LHCN-M2 (cell line): ENCODE data around the gene ZFP1. TPM values are rescaled to one million over a fixed set of nuclear protein-coding genes. Genes with fewer than 3 reads are reported as not detected.

ENCODE experiments used
- DNase-seq: peaks from one replicate; pipeline ENCODE4 v3.0.0-alpha.2; 2012; ENCODE audit warnings: low read depth
- polyA plus RNA-seq: library from polyadenylated mRNA; unstranded; fragments of >200 nt; gene quantifications from one replicate; pipeline ENCODE4 v1.2.1, GENCODE V29; 2012; ENCODE audit warnings: missing spikeins
- total RNA-seq: library from RNA; depleted of rRNA; stranded (reverse); fragments of >200 nt; gene quantifications from 2 replicates; pipeline ENCODE4 v1.2.3, GENCODE V29; 2014; rRNA removed

ZFP1 gene
- total RNA-seq, result 11.9 and 13.0 TPM in 2 replicates
- polyA plus RNA-seq, result 4.2 TPM

- peak; percentile 89 for DNase-seq
Observed at GRCh38 chr16:75148311-75149195, at the start of gene ZFP1. Gene ZFP1 (plus strand): TSS chr16:75148524. CDS start chr16:75152952, 4,428 bp downstream.

GRCh38 chr16:75099075-75099667 is 49.2 kb upstream of the ZFP1 start:
- no peak for DNase-seq

- DNase-seq, result no peak
Observed at GRCh38 chr16:75099738-75100602, 48.4 kb upstream of the ZFP1 start.

- no peak for DNase-seq
Observed at GRCh38 chr16:75100603-75100990, 47.7 kb upstream of the ZFP1 start.

DNA sequence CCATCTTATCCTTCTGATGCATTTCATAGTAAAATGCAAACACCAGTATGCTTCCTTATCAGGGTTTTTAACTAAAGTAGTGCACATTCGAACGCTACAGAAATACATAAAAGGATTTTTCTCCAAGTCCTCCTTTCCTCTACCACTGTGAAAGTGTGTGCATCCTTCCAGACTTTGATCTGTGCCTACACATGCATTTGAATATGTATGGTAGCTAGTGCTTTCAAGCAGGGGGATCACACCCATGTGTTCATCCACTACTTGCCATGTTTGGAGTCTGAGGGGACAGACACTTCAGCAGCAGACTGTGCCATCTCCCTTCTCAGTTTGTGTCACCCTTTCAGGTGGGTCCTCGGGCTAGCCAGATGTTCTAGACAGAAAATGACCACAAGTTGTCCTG is 46.7 kb upstream of the ZFP1 start:
- no peak for DNase-seq

DNA sequence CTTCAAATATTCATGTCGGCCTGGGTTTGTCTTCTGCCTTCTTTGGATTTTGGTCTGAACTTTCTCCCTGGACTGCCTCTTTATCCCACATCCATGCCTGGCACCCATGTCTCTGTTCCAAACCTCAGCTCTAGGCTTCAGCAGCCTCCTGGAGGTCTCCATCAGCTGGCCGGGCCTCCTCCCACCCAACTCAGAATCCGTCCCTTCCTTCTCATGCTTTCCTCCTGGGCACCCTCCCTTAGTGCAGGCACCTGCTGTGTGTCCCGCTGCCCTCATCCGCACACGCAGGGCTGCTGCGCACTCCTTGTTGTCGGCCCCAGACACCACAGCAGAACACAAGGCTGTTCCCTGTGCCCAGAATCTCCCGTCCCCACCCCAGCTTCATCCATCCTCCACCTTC is 45.7 kb upstream of the ZFP1 start:
- DNase-seq, result no peak

DNA sequence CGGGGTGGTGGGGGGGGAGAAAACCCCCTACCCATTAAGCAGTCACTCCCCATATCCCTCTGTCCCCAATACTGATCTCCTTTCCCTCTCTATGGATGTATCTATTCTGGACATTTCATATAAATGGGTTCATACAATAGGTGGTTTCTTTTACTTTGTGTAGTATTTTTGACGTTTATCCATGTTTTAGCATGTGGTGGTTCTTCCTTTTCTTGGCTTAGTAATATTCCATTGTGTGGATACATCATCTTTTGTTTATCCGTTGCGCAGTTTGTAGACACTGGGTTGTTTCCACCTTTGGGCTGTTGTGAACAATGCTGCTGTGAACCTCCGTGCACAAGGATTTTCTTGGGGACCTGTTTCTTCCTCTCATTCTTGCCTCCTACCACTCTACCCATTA is 44.3 kb upstream of the ZFP1 start:
- no peak for DNase-seq

DNA sequence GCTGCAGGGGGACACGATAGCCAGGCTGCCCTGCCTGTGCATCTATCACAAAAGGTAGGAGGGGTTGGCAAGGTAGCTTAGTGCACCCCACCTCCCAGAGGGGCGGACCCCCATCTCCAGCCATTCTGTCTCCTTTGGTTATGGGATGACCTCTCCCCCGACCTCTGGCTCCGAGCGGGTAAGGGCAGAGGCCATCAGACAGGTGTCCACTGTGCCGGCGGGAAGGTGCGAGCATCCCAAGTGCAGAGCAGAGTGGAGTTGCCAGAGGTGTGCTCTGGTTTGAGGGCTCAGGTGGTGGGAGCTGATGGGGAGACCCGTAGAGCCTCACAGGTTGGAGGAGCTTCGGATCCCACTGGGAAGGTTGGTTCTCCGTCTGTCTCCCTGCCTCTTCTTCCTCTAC is 43.5 kb upstream of the ZFP1 start:
- DNase-seq, result no peak

DNA sequence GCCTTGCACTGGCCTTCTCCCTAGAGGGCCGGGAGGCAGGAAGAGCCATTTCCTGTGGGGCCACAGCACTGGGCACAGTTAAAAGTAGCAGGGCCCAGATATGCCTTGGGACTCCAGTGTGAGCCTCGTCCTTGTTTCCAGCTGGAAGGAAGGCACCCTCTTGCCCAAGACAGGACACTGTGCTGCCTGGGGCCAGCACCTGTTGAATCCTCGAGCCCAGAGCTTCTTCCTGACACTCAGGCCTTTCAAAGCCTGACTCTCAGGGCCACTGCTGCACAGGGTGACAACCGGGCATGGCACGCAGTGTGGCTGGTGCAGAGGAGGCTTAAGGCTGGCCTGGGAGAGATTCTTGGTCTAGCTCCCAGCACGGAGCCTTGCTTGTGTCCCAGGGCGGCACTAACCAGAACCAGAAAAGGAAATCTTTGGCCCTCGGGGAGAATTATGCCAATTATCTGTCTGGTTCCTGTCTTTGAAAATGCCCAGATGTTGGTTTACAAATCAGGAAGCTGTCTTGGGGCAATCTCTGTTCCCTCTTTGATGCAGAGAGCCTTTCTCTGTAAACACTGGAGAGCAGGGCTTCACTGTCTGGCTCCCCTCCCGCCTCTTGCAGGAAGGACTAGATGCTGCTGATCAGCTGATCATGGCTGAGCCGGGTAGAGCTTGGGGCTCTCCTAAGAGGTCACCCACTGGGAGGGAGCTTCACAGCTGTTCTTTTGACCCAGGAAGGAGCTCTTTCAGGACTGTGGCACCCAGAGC is 42.8 kb upstream of the ZFP1 start:
- no peak for DNase-seq

DNA sequence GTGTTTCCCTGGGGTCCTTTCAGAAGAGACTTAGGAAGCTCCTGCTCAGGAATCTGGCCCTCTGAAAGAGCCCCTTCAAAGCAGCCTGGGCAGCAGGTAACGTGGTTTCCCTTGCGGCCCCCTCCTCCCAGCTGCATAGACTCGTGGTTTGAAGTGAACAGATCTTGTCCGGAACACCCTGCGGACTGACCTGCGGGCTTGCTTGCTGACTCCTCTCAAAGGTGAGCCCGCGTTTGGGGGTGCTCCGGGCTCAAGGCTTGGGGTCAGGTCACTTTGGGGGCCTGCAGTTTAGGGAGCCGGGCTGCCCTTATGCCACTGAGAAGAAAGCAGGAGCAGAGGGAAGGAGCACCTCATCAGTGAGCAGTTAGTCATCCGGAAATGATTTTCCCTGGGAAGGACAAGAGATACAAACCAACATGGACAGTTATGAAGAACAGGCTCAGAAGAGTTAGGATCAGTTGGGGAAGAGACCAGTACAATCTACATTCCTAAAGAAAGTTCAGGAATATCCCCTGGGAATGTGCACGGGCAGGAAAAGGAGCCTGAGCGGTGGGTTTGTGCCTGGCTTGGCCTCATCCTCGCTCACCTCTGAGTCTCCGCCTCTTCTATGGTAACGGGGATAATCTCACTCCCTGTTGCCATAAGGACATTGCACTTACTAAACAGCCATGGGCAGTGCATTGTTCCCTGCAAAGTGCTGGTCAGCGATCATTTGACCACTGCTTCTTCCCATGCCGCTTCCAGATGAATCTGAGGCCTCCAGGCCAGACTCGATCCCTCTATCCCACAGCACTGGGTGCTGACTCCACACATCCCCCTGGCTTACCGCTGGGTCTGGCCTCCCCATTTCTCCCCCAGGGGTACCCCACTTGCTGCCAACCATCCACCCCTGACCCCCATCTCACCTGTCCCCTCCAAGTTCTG is 41.7 kb upstream of the ZFP1 start:
- no peak for DNase-seq

GRCh38 chr16:75107505-75107904 is 40.8 kb upstream of the ZFP1 start:
- DNase-seq, result no peak

- peak; percentile 97 for DNase-seq
Observed at GRCh38 chr16:75108792-75109731, 39.3 kb upstream of the ZFP1 start.

DNA sequence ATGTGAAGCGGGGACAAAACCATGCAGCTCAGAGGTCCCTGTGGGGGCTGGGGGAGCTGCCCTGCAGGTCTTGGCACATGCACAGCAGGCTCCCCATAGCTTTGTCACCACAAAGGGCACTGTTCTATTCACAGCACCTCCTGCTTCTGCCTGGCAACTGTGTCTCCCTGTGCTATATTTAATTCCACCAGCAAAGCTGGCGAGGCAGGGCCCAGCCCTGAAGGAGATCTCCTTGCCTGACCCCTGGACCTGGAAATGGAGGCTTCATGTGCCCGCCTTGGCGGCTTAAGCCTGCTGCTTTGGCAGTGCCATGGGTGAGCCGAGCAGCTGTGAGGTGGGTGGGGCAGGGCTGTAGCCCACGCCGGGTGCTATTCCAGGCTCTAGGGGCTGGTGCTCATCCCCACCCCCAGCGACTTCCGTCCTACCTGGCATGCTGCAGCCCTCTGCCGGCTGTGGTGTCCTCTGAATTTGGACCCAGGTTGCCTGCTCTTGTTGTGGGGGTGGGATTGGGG is 38.5 kb upstream of the ZFP1 start:
- DNase-seq, result peak; percentile 72

GRCh38 chr16:75110637-75111513 is 37.4 kb upstream of the ZFP1 start:
- DNase-seq, result peak; percentile 93

DNA sequence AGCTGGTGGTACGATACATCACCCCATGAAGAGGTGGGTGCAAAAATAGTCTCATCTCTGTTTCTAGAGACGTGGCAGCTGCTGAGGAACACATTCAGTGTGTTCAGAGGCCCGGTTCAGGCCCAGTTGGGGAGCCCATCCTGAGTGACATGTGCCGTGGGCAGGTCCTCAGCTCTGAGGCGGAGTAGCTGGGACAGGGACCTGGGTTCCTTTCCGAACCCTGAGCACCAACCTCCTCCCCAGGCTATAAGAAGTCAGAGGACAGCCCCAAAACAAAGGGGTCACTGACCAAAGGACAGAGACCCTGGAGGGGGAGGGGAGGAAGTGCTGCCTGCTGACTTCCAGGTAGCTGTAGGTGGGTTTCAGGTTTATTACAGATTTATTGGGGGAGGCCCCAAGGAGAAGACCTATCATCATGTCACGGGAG is 36.8 kb upstream of the ZFP1 start:
- DNase-seq, result no peak

DNA sequence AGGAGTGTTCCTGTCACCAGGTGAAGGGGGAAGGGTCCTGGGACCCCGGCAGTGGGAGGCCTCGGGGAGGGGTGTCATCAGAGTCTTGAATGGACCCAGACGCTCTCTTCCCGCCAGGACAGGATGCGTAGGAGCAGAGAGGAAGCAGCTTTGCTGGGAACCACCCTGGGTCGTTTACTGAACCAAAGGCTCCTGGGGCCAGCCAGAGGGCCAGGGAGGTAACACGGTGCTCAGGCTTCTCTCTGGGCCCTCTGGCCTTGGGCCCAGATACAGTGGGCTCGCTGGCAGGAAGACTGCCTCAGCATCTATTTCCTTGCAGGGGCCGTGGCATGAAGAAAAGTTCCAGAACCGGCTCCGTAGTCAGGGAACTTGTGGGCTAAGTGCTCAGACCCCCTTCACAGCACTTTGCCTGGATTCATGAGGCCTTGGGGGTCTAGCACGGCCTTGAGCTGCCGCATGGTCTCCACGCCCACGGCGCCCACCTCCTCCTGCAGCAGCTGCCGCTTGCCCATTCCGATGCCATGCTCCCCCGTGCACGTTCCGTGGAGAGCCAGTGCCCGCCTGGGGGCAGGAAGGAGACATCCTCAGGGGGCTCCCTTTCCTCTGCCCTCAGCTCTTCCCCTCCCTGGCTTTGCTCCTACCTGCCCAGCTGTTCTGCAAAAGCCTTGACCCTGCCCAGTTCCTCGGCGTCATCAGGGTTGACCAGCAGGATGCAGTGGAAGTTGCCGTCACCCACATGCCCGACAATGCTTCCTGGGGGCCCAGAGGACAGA is 36.2 kb upstream of the ZFP1 start:
- DNase-seq, result no peak
